ENCODE data around the gene ZBTB16.

Gene ZBTB16

GRCh38 chr11:114250993-114251814 is 191.7 kb downstream of the ZBTB16 start:
- peak; percentile 48 for DNase-seq

GRCh38 chr11:114251815-114252337 is 192.4 kb downstream of the ZBTB16 start:
- no peak for DNase-seq

GRCh38 chr11:114252767-114253166 is 193.3 kb downstream of the ZBTB16 start:
- no peak for DNase-seq

- DNase-seq, result no peak
These were observed 194.3 kb downstream of the ZBTB16 start for GRCh38 chr11:114253771-114254170.

- DNase-seq, result no peak
These were observed 195.1 kb downstream of the ZBTB16 start for GRCh38 chr11:114254571-114255146.

GRCh38 chr11:114255289-114255688 is 195.8 kb downstream of the ZBTB16 start:
- no peak for DNase-seq

- peak; percentile 63 for DNase-seq
These were observed 196.9 kb downstream of the ZBTB16 start for GRCh38 chr11:114256176-114256966.

GRCh38 chr11:114256967-114257286 is 197.4 kb downstream of the ZBTB16 start:
- no peak for DNase-seq

GRCh38 chr11:114257621-114258558 is 198.4 kb downstream of the ZBTB16 start:
- peak; percentile 88 for DNase-seq

GRCh38 chr11:114258696-114259095 is 199.2 kb downstream of the ZBTB16 start:
- DNase-seq, result no peak

- no peak for DNase-seq
These were observed 199.6 kb downstream of the ZBTB16 start for GRCh38 chr11:114259124-114259526.

GRCh38 chr11:114259551-114259983 is 200.1 kb downstream of the ZBTB16 start:
- DNase-seq, result no peak

GRCh38 chr11:114260077-114260476 is 200.6 kb downstream of the ZBTB16 start:
- no peak for DNase-seq

GRCh38 chr11:114260483-114260882 is 201.0 kb downstream of the ZBTB16 start:
- DNase-seq, result no peak

- DNase-seq, result no peak
These were observed 202.3 kb downstream of the ZBTB16 start for GRCh38 chr11:114261791-114262190.

- DNase-seq, result peak; percentile 63
These were observed 203.4 kb downstream of the ZBTB16 start for GRCh38 chr11:114262681-114263512.

GRCh38 chr11:114263513-114264170 is 204.1 kb downstream of the ZBTB16 start:
- DNase-seq, result no peak

GRCh38 chr11:114264381-114264780 is 204.9 kb downstream of the ZBTB16 start:
- DNase-seq, result no peak

GRCh38 chr11:114265122-114265878 is 205.8 kb downstream of the ZBTB16 start:
- DNase-seq, result no peak

- no peak for DNase-seq
These were observed 210.0 kb downstream of the ZBTB16 start for GRCh38 chr11:114269498-114269897.
